Measurements from ENCODE around the gene TRIAP1.

Gene TRIAP1

GRCh38 chr12:120445911-120446843 is at the start of gene TRIAP1, which contains the start of gene GATC:
Gene TRIAP1 (minus strand): TSS chr12:120446384. CDS start chr12:120446372, 12 bp downstream.
Gene GATC (plus strand): TSS chr12:120446444. CDS start chr12:120446481, 37 bp downstream.
- H3K4me3 ChIP-seq (ENCODE audit: low read length) = peak within 1 kb of the TSS; percentile 93
- TF ChIP-seq CTCF (IDR thresholded peaks at IDR 0.05; ENCODE audit: insufficient read depth, low read depth, low read length, missing control alignments) = no peak
- peak; percentile 90 for DNase-seq (ENCODE audit: low read depth)

- DNase-seq (ENCODE audit: low read depth) = no peak
- peak overlapping the region; percentile 82 for H3K4me3 ChIP-seq (ENCODE audit: low read length)
- no peak for TF ChIP-seq CTCF (IDR thresholded peaks at IDR 0.05; ENCODE audit: insufficient read depth, low read depth, low read length, missing control alignments)
Measured at GRCh38 chr12:120495186-120495730, 49.1 kb upstream of the TRIAP1 start.

GRCh38 chr12:120490833-120491512 is 44.8 kb upstream of the TRIAP1 start:
- TF ChIP-seq CTCF (IDR thresholded peaks at IDR 0.05; ENCODE audit: insufficient read depth, low read depth, low read length, missing control alignments) = no peak
- DNase-seq (ENCODE audit: low read depth) = no peak

GRCh38 chr12:120490325-120490724 is 44.1 kb upstream of the TRIAP1 start:
- TF ChIP-seq CTCF (IDR thresholded peaks at IDR 0.05; ENCODE audit: insufficient read depth, low read depth, low read length, missing control alignments) = no peak
- DNase-seq (ENCODE audit: low read depth) = no peak
- H3K4me3 ChIP-seq (ENCODE audit: low read length) = no peak overlapping the region

More at GRCh38 chr12:120490833-120491512, 44.8 kb upstream of the TRIAP1 start:
- H3K4me3 ChIP-seq (ENCODE audit: low read length) = no peak overlapping the region

- DNase-seq (ENCODE audit: low read depth) = no peak
Measured at GRCh38 chr12:120489018-120489417, 42.8 kb upstream of the TRIAP1 start.

More at GRCh38 chr12:120489018-120489417, 42.8 kb upstream of the TRIAP1 start:
- TF ChIP-seq CTCF (IDR thresholded peaks at IDR 0.05; ENCODE audit: insufficient read depth, low read depth, low read length, missing control alignments) = no peak
- no peak overlapping the region for H3K4me3 ChIP-seq (ENCODE audit: low read length)

Data from epithelial cell of esophagus (primary cell).